Measurements from ENCODE around the gene ALKAL2.

DNA sequence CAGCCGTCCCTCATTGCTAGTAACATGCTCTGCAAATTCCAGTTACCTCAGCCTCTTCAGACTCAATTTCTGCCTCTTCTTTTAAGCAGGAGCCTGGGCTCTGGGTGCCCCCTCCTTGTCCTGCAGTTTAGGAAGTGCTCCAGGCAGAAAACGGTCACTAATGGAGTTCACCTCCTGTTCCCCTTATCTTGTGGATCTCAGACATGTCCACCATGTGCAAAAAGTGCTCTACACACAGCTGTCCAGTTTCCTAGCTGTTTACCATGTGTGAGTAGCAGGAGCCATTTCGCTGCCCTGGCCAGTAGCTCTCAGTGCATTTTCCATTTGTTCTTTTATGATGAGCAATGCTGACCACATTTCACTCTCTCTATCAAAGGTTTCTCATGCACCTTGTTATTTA, 29.0 kb downstream of the ALKAL2 start:
- TF ChIP-seq, protein P1, sequence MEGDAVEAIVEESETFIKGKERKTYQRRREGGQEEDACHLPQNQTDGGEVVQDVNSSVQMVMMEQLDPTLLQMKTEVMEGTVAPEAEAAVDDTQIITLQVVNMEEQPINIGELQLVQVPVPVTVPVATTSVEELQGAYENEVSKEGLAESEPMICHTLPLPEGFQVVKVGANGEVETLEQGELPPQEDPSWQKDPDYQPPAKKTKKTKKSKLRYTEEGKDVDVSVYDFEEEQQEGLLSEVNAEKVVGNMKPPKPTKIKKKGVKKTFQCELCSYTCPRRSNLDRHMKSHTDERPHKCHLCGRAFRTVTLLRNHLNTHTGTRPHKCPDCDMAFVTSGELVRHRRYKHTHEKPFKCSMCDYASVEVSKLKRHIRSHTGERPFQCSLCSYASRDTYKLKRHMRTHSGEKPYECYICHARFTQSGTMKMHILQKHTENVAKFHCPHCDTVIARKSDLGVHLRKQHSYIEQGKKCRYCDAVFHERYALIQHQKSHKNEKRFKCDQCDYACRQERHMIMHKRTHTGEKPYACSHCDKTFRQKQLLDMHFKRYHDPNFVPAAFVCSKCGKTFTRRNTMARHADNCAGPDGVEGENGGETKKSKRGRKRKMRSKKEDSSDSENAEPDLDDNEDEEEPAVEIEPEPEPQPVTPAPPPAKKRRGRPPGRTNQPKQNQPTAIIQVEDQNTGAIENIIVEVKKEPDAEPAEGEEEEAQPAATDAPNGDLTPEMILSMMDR (conservative IDR thresholded peaks at IDR 0.05 in 1 of 2, IDR thresholded peaks at IDR 0.05 in 1 of 2; ENCODE audit: low read depth in 1 of 2, low read length in 2 of 2): no peak
- no peak for TF ChIP-seq EZH2 (IDR thresholded peaks at IDR 0.05; ENCODE audit: low read length, missing control alignments)
